NT2/D1 (cell line): ENCODE data around the gene SMOC2.

Experiments
- SUZ12 ChIP-seq: IDR thresholded peaks from 2 replicates; pipeline ENCODE4 v1.6.1; 2011; ENCODE audit not compliant: insufficient read length, insufficient read depth; ENCODE audit errors: extremely low read depth
- YY1 ChIP-seq: IDR thresholded peaks from 2 replicates; pipeline ENCODE4 v1.6.1; 2011; ENCODE audit not compliant: insufficient read length, insufficient read depth
- ZNF274 ChIP-seq: IDR thresholded peaks from 2 replicates; pipeline ENCODE4 v1.6.1; 2011; ENCODE audit warnings: mild to moderate bottlenecking, low read depth, low read length

GRCh38 chr6:168624540-168624939 is 183.6 kb downstream of the SMOC2 start:
- no peak for TF ChIP-seq YY1
- TF ChIP-seq ZNF274: no peak
- TF ChIP-seq SUZ12: no peak
